Effector memory CD8-positive, alpha-beta T cell (primary cell): ENCODE measurements around the gene FMR1.
A peak's percentile ranks its signal among the peaks of the same experiment; 100 is the strongest.

Experiments
- ATAC-seq: fragments of 150-1000 bp; cut with Tn5 transposase; replicated peaks from 2 replicates; pipeline ENCODE4 v1.10.0; 2021; ENCODE audit warnings: mild to moderate bottlenecking, moderate library complexity
- DNase-seq, 3 experiments: peaks; one replicate each; pipeline ENCODE4 v3.0.0; 2021
- H3K27ac Mint-ChIP-seq, 2 donors: one replicate each; pipeline ENCODE4 v1.8.0; 2022; ENCODE audit warnings: mild to moderate bottlenecking in 2 of 2, mixed read lengths in 2 of 2, moderate library complexity in 2 of 2
- H3K27me3 Mint-ChIP-seq, 2 donors: one replicate each; pipeline ENCODE4 v1.8.0; 2022; ENCODE audit warnings: mixed read lengths in 2 of 2
- H3K36me3 Mint-ChIP-seq: one replicate; pipeline ENCODE4 v1.8.0; 2022; ENCODE audit warnings: mild to moderate bottlenecking, moderate library complexity, mixed read lengths; ENCODE audit not compliant: insufficient read depth
- H3K4me1 Mint-ChIP-seq, 2 donors: one replicate each; pipeline ENCODE4 v1.8.0; 2022; ENCODE audit warnings: low read depth in 2 of 2, mixed read lengths in 2 of 2
- H3K4me3 Mint-ChIP-seq, 2 donors: one replicate each; pipeline ENCODE4 v1.8.0; 2022; ENCODE audit warnings: mild to moderate bottlenecking in 2 of 2, mixed read lengths in 2 of 2, moderate library complexity in 2 of 2
- H3K9me3 Mint-ChIP-seq, 2 donors: one replicate each; pipeline ENCODE4 v1.8.0; 2022; ENCODE audit warnings: mixed read lengths in 2 of 2

The FMR1 gene

DNA sequence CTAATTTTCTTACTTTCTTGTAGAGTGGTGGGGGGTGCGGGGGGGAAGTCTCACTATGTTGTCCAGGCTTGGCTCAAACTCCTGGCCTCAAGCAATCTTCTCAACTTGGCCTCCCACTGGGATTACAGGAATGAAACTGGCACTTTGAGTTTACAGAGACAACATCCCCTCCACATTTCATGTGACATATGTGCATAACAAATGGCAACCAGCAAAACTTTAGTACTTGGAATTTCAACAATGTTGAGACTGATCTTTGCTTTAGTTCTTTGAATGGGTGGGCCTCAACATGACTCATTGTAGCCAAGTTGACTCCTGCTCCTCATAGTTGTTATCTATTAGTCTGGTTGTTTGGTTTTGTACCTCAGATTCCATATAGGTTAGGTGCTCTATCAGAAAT lies 11.4 kb upstream of the FMR1 start:
- ATAC-seq (no peak), DNase-seq (no peak)
- Mint-ChIP-seq H3K27ac (no peak overlapping the region), H3K4me1 (no peaks in the 10 kb centered on the region), H3K36me3 (no peaks in the 10 kb centered on the region), H3K9me3 (no peaks in the 10 kb centered on the region), H3K27me3 (no peaks in the 10 kb centered on the region), H3K4me3 (no peak overlapping the region)

DNA sequence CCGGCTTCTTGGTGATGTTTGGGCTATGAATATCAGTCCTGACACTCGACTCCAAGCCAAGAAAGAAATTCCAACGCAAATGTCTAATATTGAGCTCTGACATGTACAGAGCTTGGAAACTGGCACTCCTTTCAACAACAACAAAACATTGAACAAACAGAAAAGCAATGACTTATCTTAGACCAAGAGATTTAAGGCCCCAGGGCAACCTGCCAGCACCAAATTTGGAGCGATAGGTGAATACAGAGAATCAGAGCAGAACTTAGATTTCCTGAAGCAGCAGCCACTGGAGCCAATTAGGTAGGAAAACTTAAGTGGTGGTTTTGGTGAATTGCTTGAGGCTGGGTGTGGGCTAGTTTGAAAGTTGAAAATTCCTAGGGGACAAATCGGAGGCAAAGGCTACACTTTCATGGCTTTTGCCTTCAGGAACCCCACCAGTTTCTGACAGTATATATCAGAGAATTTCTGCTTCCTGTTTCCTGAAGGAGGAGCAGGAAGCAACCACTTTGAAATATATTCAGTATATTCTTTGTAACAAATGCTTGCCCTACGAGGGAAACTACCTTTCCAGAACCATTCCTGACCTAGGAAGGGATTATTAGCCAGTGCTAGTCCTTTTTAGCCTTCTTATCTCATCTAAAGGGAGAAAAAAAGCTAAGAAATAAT lies 10.1 kb upstream of the FMR1 start:
- no peaks in the 10 kb centered on the region for H3K9me3 Mint-ChIP-seq
- no peak overlapping the region for H3K4me3 Mint-ChIP-seq
- H3K36me3 Mint-ChIP-seq: no peaks in the 10 kb centered on the region
- ATAC-seq (no peak), DNase-seq (no peak)
- no peak overlapping the region for H3K27ac Mint-ChIP-seq
- no peaks in the 10 kb centered on the region for H3K4me1 Mint-ChIP-seq
- H3K27me3 Mint-ChIP-seq: no peaks in the 10 kb centered on the region

DNA sequence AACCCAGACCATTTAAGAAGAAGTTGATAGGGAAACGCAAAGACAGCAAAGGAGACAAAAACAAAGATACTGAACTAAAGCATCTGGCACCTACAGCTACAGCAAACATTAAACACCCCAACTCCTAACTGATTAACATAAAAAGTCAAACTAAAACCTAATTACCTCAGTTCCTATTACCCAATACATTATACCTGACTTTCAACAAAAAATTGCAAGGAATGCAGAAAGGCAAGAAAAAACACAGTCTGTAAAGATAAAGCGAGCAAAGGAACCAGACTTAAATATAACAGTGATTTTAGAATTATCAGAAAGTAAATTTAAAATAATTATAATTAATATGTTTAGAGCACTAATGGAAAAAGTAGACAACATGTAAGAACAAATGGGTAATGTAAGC lies 9.4 kb upstream of the FMR1 start:
- Mint-ChIP-seq H3K27ac (no peak overlapping the region), H3K27me3 (no peaks in the 10 kb centered on the region), H3K36me3 (no peaks in the 10 kb centered on the region), H3K4me3 (no peak overlapping the region), H3K4me1 (no peaks in the 10 kb centered on the region), H3K9me3 (no peaks in the 10 kb centered on the region)
- no peak for ATAC-seq
- no peak for DNase-seq

DNA sequence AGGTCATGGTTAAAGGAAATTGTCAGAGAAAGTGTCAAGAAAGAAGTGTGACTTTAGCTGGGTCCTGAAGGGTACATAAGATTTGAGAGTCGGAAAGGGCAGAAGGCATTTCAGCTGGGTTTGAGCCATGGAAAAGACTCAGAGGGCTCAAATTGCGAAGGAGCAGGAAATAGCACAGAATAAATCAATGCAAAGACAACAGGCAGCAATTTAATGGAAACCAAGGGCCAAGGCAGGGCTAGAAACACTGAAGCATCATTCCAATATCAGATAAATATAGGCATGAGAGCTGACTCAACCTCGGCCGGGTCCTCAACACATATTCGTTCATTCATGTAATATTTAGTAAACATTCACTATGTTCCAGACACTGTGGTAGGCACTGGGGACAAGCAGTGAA lies 3.6 kb upstream of the FMR1 start:
- Mint-ChIP-seq H3K27ac (no peak overlapping the region), H3K36me3 (peaks cover 15% of the 10 kb centered on the region), H3K27me3 (no peaks in the 10 kb centered on the region), H3K9me3 (no peaks in the 10 kb centered on the region), H3K4me3 (no peak overlapping the region), H3K4me1 (peaks cover 3 to 4% of the 10 kb centered on the region in 2 donors)
- DNase-seq (no peak), ATAC-seq (no peak)

GRCh38 chrX:147910607-147911006 lies 1.1 kb upstream of the FMR1 start:
- H3K27ac Mint-ChIP-seq: peak overlapping the region in 1 of 2 donors; percentile 95
- peaks cover 8 to 12% of the 10 kb centered on the region in 2 donors for H3K4me1 Mint-ChIP-seq
- H3K36me3 Mint-ChIP-seq: peaks cover 15% of the 10 kb centered on the region
- no peak for ATAC-seq
- no peaks in the 10 kb centered on the region for H3K9me3 Mint-ChIP-seq
- no peak for DNase-seq
- no peaks in the 10 kb centered on the region for H3K27me3 Mint-ChIP-seq
- peak overlapping the region; percentile 93 to 94 for H3K4me3 Mint-ChIP-seq

- peak; percentile 3 to 44 (median 5) for DNase-seq
- H3K27ac Mint-ChIP-seq: peak overlapping the region; percentile 95 to 96
- H3K4me3 Mint-ChIP-seq: peak overlapping the region; percentile 93 to 94
- H3K9me3 Mint-ChIP-seq: no peaks in the 10 kb centered on the region
- H3K4me1 Mint-ChIP-seq: peaks cover 14 to 24% of the 10 kb centered on the region in 2 donors
- no peaks in the 10 kb centered on the region for H3K27me3 Mint-ChIP-seq
- peak; percentile 13 for ATAC-seq
- H3K36me3 Mint-ChIP-seq: peaks cover 15% of the 10 kb centered on the region
Measured at GRCh38 chrX:147912093-147912801, 528 bp downstream of the FMR1 start.

- Mint-ChIP-seq H3K4me1 (peaks cover 23 to 34% of the 10 kb centered on the region in 2 donors), H3K36me3 (peaks cover 19% of the 10 kb centered on the region)
Measured at GRCh38 chrX:147913570-147913969, 1.9 kb downstream of the FMR1 start.

DNA sequence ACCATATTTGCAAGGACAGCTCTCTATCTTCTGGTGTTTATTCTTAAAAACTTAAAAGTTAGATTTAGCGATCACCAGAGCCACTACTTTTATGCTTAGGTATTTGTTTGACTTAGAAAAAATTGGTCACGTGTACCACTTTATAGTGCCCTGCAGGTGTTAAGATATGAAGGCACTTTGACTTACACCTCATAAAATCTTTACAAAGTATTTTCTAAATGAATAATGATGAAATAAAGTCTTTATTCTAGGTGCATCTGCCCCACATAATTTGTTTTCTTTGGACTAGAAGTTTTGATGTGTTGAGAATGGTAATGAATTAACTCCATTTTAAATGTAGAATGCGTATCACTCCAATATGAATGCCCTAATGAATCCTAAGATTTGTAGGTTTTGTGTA lies 2.9 kb downstream of the FMR1 start:
- Mint-ChIP-seq H3K36me3 (peaks cover 19% of the 10 kb centered on the region), H3K27me3 (no peaks in the 10 kb centered on the region), H3K4me3 (peak overlapping the region; percentile 93 to 94), H3K4me1 (peaks cover 23 to 34% of the 10 kb centered on the region in 2 donors), H3K9me3 (no peaks in the 10 kb centered on the region), H3K27ac (peak overlapping the region in 1 of 2 donors; percentile 49)
- ATAC-seq (no peak), DNase-seq (no peak)

More at GRCh38 chrX:147913570-147913969, 1.9 kb downstream of the FMR1 start:
- Mint-ChIP-seq H3K4me3 (peak overlapping the region; percentile 93 to 94), H3K27me3 (no peaks in the 10 kb centered on the region), H3K9me3 (no peaks in the 10 kb centered on the region), H3K27ac (peak overlapping the region in 1 of 2 donors; percentile 95)
- ATAC-seq (no peak), DNase-seq (no peak)

- H3K27ac Mint-ChIP-seq: peak overlapping the region in 1 of 2 donors; percentile 93
Measured at GRCh38 chrX:147916375-147916968, 4.8 kb downstream of the FMR1 start.

GRCh38 chrX:147917700-147918695 lies 6.3 kb downstream of the FMR1 start:
- DNase-seq (no peak), ATAC-seq (peak; percentile 89)
- H3K27me3 Mint-ChIP-seq: no peaks in the 10 kb centered on the region
- H3K4me3 Mint-ChIP-seq: peak overlapping the region; percentile 72 to 75
- peaks cover 28 to 51% of the 10 kb centered on the region in 2 donors for H3K4me1 Mint-ChIP-seq
- no peaks in the 10 kb centered on the region for H3K9me3 Mint-ChIP-seq
- peak overlapping the region; percentile 38 to 93 for H3K27ac Mint-ChIP-seq
- H3K36me3 Mint-ChIP-seq: peaks cover 4% of the 10 kb centered on the region

More at GRCh38 chrX:147916375-147916968, 4.8 kb downstream of the FMR1 start:
- Mint-ChIP-seq H3K9me3 (no peaks in the 10 kb centered on the region), H3K27me3 (no peaks in the 10 kb centered on the region), H3K4me3 (peak overlapping the region in 1 of 2 donors; percentile 56), H3K4me1 (peaks cover 26 to 43% of the 10 kb centered on the region in 2 donors), H3K36me3 (peaks cover 14% of the 10 kb centered on the region)
- ATAC-seq: no peak
- DNase-seq: no peak

- Mint-ChIP-seq H3K27me3 (no peaks in the 10 kb centered on the region), H3K27ac (peak overlapping the region in 1 of 2 donors; percentile 0), H3K36me3 (peaks cover 4% of the 10 kb centered on the region), H3K9me3 (no peaks in the 10 kb centered on the region), H3K4me3 (peak overlapping the region in 1 of 2 donors; percentile 50), H3K4me1 (peaks cover 29 to 51% of the 10 kb centered on the region in 2 donors)
- ATAC-seq: no peak
- no peak for DNase-seq
Measured at GRCh38 chrX:147920161-147920666, 8.5 kb downstream of the FMR1 start.

- Mint-ChIP-seq H3K36me3 (peaks cover 19% of the 10 kb centered on the region), H3K9me3 (no peaks in the 10 kb centered on the region), H3K27me3 (no peaks in the 10 kb centered on the region), H3K4me3 (no peak overlapping the region), H3K4me1 (peaks cover 14 to 29% of the 10 kb centered on the region in 2 donors), H3K27ac (peak overlapping the region in 1 of 2 donors; percentile 30)
- DNase-seq: no peak
- ATAC-seq: no peak
Measured at GRCh38 chrX:147923605-147924004, 11.9 kb downstream of the FMR1 start.
